Liver (tissue), 9 donors: ENCODE measurements around the gene ULK4. TPM values are rescaled to one million over a fixed set of nuclear protein-coding genes. Genes with fewer than 3 reads are reported as not detected.

Experiments used
- DNase-seq: peaks from one replicate; pipeline ENCODE4 v3.0.0-alpha.2; 2017; ENCODE audit warnings: low spot score
- H3K27ac ChIP-seq, 2 donors: one replicate each; pipeline ENCODE4 v1.7.0; 2013; ENCODE audit warnings: inconsistent platforms in 2 of 2, low read length in 2 of 2, control low read depth in 1 of 2, low read depth in 1 of 2, mild to moderate bottlenecking in 1 of 2
- H3K27me3 ChIP-seq, 4 donors: one replicate each; pipeline versions ENCODE4 v1.6.1 to v1.7.0; 2013; ENCODE audit warnings: low read length in 3 of 4, inconsistent platforms in 1 of 4, mild to moderate bottlenecking in 1 of 4, moderate library complexity in 1 of 4; ENCODE audit not compliant: control insufficient read depth in 4 of 4, insufficient read depth in 4 of 4
- H3K36me3 ChIP-seq, 4 donors: one replicate each; pipeline versions ENCODE4 v1.6.1 to v1.7.0; 2013; ENCODE audit warnings: low read length in 3 of 4, mild to moderate bottlenecking in 3 of 4, low read depth in 1 of 4, moderate library complexity in 1 of 4; ENCODE audit not compliant: control insufficient read depth in 4 of 4, insufficient read depth in 3 of 4
- H3K4me1 ChIP-seq, 4 donors: one replicate each; pipeline versions ENCODE4 v1.6.1 to v1.7.0; 2013; ENCODE audit warnings: low read length in 3 of 4, mild to moderate bottlenecking in 3 of 4, moderate library complexity in 1 of 4; ENCODE audit not compliant: control insufficient read depth in 4 of 4, insufficient read depth in 4 of 4
- H3K4me3 ChIP-seq, 3 donors: one replicate each; pipeline versions ENCODE4 v1.6.1 to v1.7.0; 2013; ENCODE audit warnings: low read length in 3 of 3, control low read depth in 1 of 3, low read depth in 1 of 3, mild to moderate bottlenecking in 1 of 3
- H3K9ac ChIP-seq, 2 donors: one replicate each; pipeline ENCODE4 v1.7.0; 2013; ENCODE audit warnings: low read length in 2 of 2, mild to moderate bottlenecking in 2 of 2, moderate library complexity in 2 of 2, control low read depth in 1 of 2, low read depth in 1 of 2
- H3K9me3 ChIP-seq, 4 donors: one replicate each; pipeline versions ENCODE4 v1.6.1 to v1.7.0; 2013; ENCODE audit warnings: low read length in 3 of 4; ENCODE audit not compliant: control insufficient read depth in 4 of 4
- EGR1 ChIP-seq, 2 donors: IDR thresholded peaks; 2 replicates each; pipeline ENCODE4 v1.6.1; 2016 to 2018; ENCODE audit warnings: antibody characterized with exemption in 2 of 2, low read depth in 2 of 2
- FOXA1 ChIP-seq: IDR thresholded peaks from 2 replicates; pipeline ENCODE4 v1.6.1; 2016; ENCODE audit warnings: antibody characterized with exemption
- FOXA2 ChIP-seq: IDR thresholded peaks from 2 replicates; pipeline ENCODE4 v1.6.1; 2016; ENCODE audit warnings: antibody characterized with exemption
- GABPA ChIP-seq, 2 donors: IDR thresholded peaks in 1 of 2; conservative IDR thresholded peaks in 1 of 2; 2 replicates each; pipeline ENCODE4 v1.6.1; 2016; ENCODE audit warnings: antibody characterized with exemption in 2 of 2, mild to moderate bottlenecking in 1 of 2, moderate library complexity in 1 of 2
- HNF4A ChIP-seq, 2 donors: conservative IDR thresholded peaks; 2 replicates each; pipeline ENCODE4 v1.6.1; 2016; ENCODE audit warnings: antibody characterized with exemption in 2 of 2, mild to moderate bottlenecking in 2 of 2
- HNF4G ChIP-seq: IDR thresholded peaks from 2 replicates; pipeline ENCODE4 v1.6.1; 2016; ENCODE audit warnings: antibody characterized with exemption
- JUND ChIP-seq, 2 donors: IDR thresholded peaks; 2 replicates each; pipeline ENCODE4 v1.6.1; 2016; ENCODE audit warnings: antibody characterized with exemption in 2 of 2
- MAX ChIP-seq: IDR thresholded peaks from 2 replicates; pipeline ENCODE4 v1.6.1; 2016; ENCODE audit warnings: antibody characterized with exemption
- NR2F2 ChIP-seq: IDR thresholded peaks from 2 replicates; pipeline ENCODE4 v1.6.1; 2016; ENCODE audit warnings: antibody characterized with exemption
- RAD21 ChIP-seq, 2 donors: IDR thresholded peaks; 2 replicates each; pipeline ENCODE4 v1.6.1; 2016; ENCODE audit warnings: antibody characterized with exemption in 2 of 2, mild to moderate bottlenecking in 2 of 2
- RXRA ChIP-seq, 2 donors: IDR thresholded peaks; 2 replicates each; pipeline ENCODE4 v1.6.1; 2017 to 2018; ENCODE audit warnings: antibody characterized with exemption in 2 of 2, mild to moderate bottlenecking in 1 of 2
- SP1 ChIP-seq: IDR thresholded peaks from 2 replicates; pipeline ENCODE4 v1.6.1; 2018; ENCODE audit warnings: antibody characterized with exemption, mild to moderate bottlenecking
- TAF1 ChIP-seq: conservative IDR thresholded peaks from 2 replicates; pipeline ENCODE4 v1.6.1; 2016; ENCODE audit warnings: antibody characterized with exemption, mild to moderate bottlenecking
- YY1 ChIP-seq: IDR thresholded peaks from 2 replicates; pipeline ENCODE4 v1.6.1; 2016; ENCODE audit warnings: antibody characterized with exemption, mild to moderate bottlenecking
- whole genome bisulfite sequencing: extraction: QIAGEN DNeasy Blood & Tissue Kit; methylation state at CpG from one replicate; pipeline ENCODE4 v1.1.7; 2013; 5-methylcytosine and 5-hydroxymethylcytosine counted together
- polyA plus RNA-seq, 2 donors: library from polyadenylated mRNA; stranded (reverse) in 1 of 2; unstranded in 1 of 2; fragments of 200-250 nt in 1 of 2; fragments of >200 nt in 1 of 2; fragmentation: Nextera tagmentation in 1 of 2; extraction: Ambion mirVana in 1 of 2; gene quantifications; one replicate each; pipeline versions ENCODE4 v1.2.1 to v1.2.3, GENCODE V29; 2013 to 2015
- total RNA-seq, 2 donors: library from RNA; depleted of rRNA; stranded (reverse); fragments of >200 nt; gene quantifications; one replicate each; pipeline ENCODE4 v1.2.3, GENCODE V29; 2014
- TF ChIP-seq, protein P1 (sequence below): IDR thresholded peaks from 2 replicates; pipeline ENCODE4 v1.6.1; 2016; ENCODE audit warnings: antibody characterized with exemption
- TF ChIP-seq, protein P2 (sequence below): IDR thresholded peaks from 2 replicates; pipeline ENCODE4 v1.6.1; 2016; ENCODE audit warnings: antibody characterized with exemption
- TF ChIP-seq, protein P3 (sequence below): fragments of 150-350 bp; IDR thresholded peaks from 2 replicates; pipeline ENCODE4 v1.5.1; 2017; ENCODE audit warnings: improper control_type of control experiment, low read depth, low read length; ENCODE audit not compliant: missing input control
- TF ChIP-seq, protein P4 (sequence below): IDR thresholded peaks from 2 replicates; pipeline ENCODE4 v1.6.1; 2016; ENCODE audit warnings: antibody characterized with exemption, mild to moderate bottlenecking
- donor health status: healthy.
- donor health status: healthy.
- donor health status: healthy.
- donor health status: healthy.
- donor health status: healthy.

The ULK4 gene
- total and polyA plus RNA-seq, 4 donors, result 1.1 to 11.5 (median 3.2) TPM

DNA sequence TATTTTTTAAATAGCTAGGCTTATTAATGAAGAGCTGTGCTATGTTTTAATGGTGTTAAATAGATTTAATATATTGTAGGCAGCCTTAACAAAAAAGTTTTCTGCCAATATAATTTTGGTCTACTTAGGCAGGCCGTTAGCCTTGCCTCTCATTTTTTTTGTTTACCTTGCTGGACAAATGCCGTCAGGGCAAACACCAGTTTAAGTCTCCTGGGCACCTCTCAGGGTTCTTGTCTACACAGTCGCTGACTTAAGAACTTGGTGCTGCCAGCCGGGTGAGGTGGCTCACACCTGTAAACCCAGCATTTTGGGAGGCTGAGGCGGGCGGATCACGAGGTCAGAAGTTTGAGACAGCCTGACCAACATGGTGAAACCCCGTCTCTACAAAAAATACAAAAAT, 153.3 kb downstream of the ULK4 start:
- 71% methylated on average over 8 of the region's 8 CpGs for WGBS
- Histone ChIP-seq H3K4me1 (no peaks in the 10 kb centered on the region), H3K4me3 (no peak overlapping the region), H3K9me3 (no peaks in the 10 kb centered on the region), H3K9ac (no peak overlapping the region), H3K36me3 (no peaks in the 10 kb centered on the region), H3K27me3 (no peaks in the 10 kb centered on the region), H3K27ac (no peak overlapping the region)
- no peak for DNase-seq
- TF ChIP-seq, protein P1, sequence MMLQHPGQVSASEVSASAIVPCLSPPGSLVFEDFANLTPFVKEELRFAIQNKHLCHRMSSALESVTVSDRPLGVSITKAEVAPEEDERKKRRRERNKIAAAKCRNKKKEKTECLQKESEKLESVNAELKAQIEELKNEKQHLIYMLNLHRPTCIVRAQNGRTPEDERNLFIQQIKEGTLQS, result no peak
- TF ChIP-seq FOXA2, result no peak

DNA sequence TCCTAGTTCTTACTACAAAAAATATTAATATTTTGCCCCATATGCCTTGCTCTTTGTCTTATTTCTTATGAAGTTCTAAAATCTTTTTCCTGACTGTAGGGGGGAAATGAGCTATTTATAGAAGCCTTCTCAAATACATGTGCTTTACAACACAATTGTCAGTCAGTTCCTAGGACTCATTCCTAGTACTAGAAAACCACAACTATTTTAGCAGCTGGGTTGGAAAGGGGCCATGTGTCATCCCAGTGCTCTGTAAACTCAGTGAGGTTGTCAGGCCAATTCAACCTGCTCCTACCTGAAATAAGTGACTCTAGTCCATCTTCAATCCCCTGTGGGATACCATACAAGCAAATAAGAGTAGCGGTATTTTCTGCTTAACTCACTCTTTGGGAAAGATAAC, 153.8 kb downstream of the ULK4 start:
- Histone ChIP-seq H3K27me3 (no peaks in the 10 kb centered on the region), H3K9ac (no peak overlapping the region), H3K4me1 (no peaks in the 10 kb centered on the region), H3K4me3 (no peak overlapping the region), H3K9me3 (no peaks in the 10 kb centered on the region), H3K36me3 (no peaks in the 10 kb centered on the region), H3K27ac (no peak overlapping the region)
- 100% methylated on average over 1 of the region's 1 CpG for WGBS
- DNase-seq, result no peak
- TF ChIP-seq, protein P2, sequence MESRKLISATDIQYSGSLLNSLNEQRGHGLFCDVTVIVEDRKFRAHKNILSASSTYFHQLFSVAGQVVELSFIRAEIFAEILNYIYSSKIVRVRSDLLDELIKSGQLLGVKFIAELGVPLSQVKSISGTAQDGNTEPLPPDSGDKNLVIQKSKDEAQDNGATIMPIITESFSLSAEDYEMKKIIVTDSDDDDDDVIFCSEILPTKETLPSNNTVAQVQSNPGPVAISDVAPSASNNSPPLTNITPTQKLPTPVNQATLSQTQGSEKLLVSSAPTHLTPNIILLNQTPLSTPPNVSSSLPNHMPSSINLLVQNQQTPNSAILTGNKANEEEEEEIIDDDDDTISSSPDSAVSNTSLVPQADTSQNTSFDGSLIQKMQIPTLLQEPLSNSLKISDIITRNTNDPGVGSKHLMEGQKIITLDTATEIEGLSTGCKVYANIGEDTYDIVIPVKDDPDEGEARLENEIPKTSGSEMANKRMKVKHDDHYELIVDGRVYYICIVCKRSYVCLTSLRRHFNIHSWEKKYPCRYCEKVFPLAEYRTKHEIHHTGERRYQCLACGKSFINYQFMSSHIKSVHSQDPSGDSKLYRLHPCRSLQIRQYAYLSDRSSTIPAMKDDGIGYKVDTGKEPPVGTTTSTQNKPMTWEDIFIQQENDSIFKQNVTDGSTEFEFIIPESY, result no peak
- TF ChIP-seq, protein P3, sequence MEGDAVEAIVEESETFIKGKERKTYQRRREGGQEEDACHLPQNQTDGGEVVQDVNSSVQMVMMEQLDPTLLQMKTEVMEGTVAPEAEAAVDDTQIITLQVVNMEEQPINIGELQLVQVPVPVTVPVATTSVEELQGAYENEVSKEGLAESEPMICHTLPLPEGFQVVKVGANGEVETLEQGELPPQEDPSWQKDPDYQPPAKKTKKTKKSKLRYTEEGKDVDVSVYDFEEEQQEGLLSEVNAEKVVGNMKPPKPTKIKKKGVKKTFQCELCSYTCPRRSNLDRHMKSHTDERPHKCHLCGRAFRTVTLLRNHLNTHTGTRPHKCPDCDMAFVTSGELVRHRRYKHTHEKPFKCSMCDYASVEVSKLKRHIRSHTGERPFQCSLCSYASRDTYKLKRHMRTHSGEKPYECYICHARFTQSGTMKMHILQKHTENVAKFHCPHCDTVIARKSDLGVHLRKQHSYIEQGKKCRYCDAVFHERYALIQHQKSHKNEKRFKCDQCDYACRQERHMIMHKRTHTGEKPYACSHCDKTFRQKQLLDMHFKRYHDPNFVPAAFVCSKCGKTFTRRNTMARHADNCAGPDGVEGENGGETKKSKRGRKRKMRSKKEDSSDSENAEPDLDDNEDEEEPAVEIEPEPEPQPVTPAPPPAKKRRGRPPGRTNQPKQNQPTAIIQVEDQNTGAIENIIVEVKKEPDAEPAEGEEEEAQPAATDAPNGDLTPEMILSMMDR, result no peak
- TF ChIP-seq YY1 (no peak), HNF4G (no peak), TAF1 (no peak), GABPA (IDR thresholded peaks at IDR 0.05 in 1 of 2, conservative IDR thresholded peaks at IDR 0.05 in 1 of 2) (no peak), RAD21 (IDR thresholded peaks at IDR 0.05) (no peak), FOXA2 (no peak), NR2F2 (no peak), EGR1 (IDR thresholded peaks at IDR 0.05; ENCODE audit: low read depth in 2 of 2) (no peak), RXRA (IDR thresholded peaks at IDR 0.05) (no peak), MAX (no peak), HNF4A (conservative IDR thresholded peaks at IDR 0.05) (no peak), FOXA1 (no peak), JUND (IDR thresholded peaks at IDR 0.05) (no peak), SP1 (no peak)
- TF ChIP-seq, protein P4, sequence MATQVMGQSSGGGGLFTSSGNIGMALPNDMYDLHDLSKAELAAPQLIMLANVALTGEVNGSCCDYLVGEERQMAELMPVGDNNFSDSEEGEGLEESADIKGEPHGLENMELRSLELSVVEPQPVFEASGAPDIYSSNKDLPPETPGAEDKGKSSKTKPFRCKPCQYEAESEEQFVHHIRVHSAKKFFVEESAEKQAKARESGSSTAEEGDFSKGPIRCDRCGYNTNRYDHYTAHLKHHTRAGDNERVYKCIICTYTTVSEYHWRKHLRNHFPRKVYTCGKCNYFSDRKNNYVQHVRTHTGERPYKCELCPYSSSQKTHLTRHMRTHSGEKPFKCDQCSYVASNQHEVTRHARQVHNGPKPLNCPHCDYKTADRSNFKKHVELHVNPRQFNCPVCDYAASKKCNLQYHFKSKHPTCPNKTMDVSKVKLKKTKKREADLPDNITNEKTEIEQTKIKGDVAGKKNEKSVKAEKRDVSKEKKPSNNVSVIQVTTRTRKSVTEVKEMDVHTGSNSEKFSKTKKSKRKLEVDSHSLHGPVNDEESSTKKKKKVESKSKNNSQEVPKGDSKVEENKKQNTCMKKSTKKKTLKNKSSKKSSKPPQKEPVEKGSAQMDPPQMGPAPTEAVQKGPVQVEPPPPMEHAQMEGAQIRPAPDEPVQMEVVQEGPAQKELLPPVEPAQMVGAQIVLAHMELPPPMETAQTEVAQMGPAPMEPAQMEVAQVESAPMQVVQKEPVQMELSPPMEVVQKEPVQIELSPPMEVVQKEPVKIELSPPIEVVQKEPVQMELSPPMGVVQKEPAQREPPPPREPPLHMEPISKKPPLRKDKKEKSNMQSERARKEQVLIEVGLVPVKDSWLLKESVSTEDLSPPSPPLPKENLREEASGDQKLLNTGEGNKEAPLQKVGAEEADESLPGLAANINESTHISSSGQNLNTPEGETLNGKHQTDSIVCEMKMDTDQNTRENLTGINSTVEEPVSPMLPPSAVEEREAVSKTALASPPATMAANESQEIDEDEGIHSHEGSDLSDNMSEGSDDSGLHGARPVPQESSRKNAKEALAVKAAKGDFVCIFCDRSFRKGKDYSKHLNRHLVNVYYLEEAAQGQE, result no peak
- TF ChIP-seq, protein P1, result no peak
